ENCODE measurements around the gene DLX5.
"Not testable (repeated sequence)": the region's sequence is repeated elsewhere in the genome, so short reads cannot be mapped to it uniquely, and the experiment has no call there.

DLX5 gene

GRCh38 chr7:97024209-97025129 is at the start of gene DLX5:
Gene DLX5 (minus strand): TSS chr7:97024831. CDS start chr7:97024623, 208 bp downstream.
- DNase-seq = no peak

GRCh38 chr7:97072025-97072424 is 47.4 kb upstream of the DLX5 start:
- not testable (repeated sequence) for DNase-seq

- DNase-seq = no peak
Measured at GRCh38 chr7:97064972-97065587, 40.4 kb upstream of the DLX5 start.

- DNase-seq = no peak
Measured at GRCh38 chr7:97064020-97064419, 39.4 kb upstream of the DLX5 start.

- DNase-seq = no peak
Measured at GRCh38 chr7:97043281-97043680, 18.6 kb upstream of the DLX5 start.

GRCh38 chr7:97039374-97040065 is 14.9 kb upstream of the DLX5 start:
- no peak for DNase-seq

- not testable (repeated sequence) for DNase-seq
Measured at GRCh38 chr7:97034213-97034852, 9.7 kb upstream of the DLX5 start.

- peak; percentile 41 for DNase-seq
Measured at GRCh38 chr7:97027427-97028234, 3.0 kb upstream of the DLX5 start.

GRCh38 chr7:97026715-97027426 is 2.2 kb upstream of the DLX5 start:
- no peak for DNase-seq

GRCh38 chr7:97025983-97026714 is 1.5 kb upstream of the DLX5 start:
- DNase-seq = no peak

- no peak for DNase-seq
Measured at GRCh38 chr7:97025130-97025499, 484 bp upstream of the DLX5 start.

GRCh38 chr7:97022491-97023306 is 1.9 kb downstream of the DLX5 start:
- DNase-seq = no peak

GRCh38 chr7:97021747-97022490 is 2.7 kb downstream of the DLX5 start:
- no peak for DNase-seq

- no peak for DNase-seq
Measured at GRCh38 chr7:97020996-97021746, 3.5 kb downstream of the DLX5 start.

- DNase-seq = no peak
Measured at GRCh38 chr7:97020601-97020995, 4.0 kb downstream of the DLX5 start.

- DNase-seq = no peak
Measured at GRCh38 chr7:97019710-97020225, 4.9 kb downstream of the DLX5 start.

GRCh38 chr7:97018791-97019531 is 5.7 kb downstream of the DLX5 start:
- no peak for DNase-seq

Measured in NK-92 treated with Interleukin-12 subunit alpha and Interleukin-12 subunit beta, amount 100 ng/mL, for 24 hours (cell line).